Jurkat, Clone E6-1 (cell line): ENCODE results near the gene INTS1.
A peak's percentile ranks its signal among the peaks of the same experiment; 100 is the strongest.
"Not testable (repeated sequence)": the region's sequence is repeated elsewhere in the genome, so short reads cannot be mapped to it uniquely, and the experiment has no call there.

Source experiments
- DNase-seq: peaks from one replicate; pipeline ENCODE4 v3.0.0-alpha.2; 2011; ENCODE audit warnings: low read depth, low spot score
- H3K4me3 ChIP-seq: 2 replicates; pipeline ENCODE4 v1.5.1; 2011; ENCODE audit warnings: mild to moderate bottlenecking, low read length, control low read depth, moderate library complexity

INTS1 gene

DNA sequence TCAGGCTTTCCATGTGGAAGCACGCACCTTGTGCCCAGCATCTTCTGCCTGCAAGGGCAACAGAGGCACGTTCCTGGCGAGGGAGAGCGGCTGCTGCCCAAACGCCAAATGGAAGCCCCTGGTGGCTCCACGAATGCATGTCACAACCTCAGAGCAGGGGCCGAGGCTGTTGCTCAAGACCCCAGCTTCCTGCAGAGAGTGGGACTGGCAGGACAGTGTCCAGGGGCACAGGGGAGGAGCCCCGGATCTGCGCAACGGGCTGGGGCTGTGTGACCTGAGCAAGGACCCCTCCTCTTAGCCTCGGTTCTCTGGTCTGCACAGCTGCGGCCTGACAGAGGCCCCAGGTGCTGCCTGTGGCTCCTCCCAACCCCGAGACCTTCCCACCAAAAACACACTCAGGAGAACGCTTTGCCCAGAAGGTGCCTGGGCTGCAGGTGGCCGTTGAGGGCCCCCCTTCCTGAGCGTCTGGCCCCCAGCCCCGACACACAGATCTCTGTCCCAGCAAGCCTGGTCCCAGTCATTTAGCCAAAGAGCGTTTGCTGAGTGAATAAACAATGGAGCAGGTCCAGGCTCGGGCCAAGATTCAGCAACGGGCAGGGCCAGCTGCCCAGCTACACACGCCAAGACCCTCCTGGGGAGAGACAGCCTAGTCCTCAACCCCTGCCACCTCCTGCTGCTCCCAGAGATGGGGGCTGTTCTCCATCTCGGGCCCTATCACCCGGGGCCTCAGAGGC lies 46.1 kb downstream of the INTS1 start:
- no peak for DNase-seq
- peak overlapping the region; percentile 69 for H3K4me3 ChIP-seq

DNA sequence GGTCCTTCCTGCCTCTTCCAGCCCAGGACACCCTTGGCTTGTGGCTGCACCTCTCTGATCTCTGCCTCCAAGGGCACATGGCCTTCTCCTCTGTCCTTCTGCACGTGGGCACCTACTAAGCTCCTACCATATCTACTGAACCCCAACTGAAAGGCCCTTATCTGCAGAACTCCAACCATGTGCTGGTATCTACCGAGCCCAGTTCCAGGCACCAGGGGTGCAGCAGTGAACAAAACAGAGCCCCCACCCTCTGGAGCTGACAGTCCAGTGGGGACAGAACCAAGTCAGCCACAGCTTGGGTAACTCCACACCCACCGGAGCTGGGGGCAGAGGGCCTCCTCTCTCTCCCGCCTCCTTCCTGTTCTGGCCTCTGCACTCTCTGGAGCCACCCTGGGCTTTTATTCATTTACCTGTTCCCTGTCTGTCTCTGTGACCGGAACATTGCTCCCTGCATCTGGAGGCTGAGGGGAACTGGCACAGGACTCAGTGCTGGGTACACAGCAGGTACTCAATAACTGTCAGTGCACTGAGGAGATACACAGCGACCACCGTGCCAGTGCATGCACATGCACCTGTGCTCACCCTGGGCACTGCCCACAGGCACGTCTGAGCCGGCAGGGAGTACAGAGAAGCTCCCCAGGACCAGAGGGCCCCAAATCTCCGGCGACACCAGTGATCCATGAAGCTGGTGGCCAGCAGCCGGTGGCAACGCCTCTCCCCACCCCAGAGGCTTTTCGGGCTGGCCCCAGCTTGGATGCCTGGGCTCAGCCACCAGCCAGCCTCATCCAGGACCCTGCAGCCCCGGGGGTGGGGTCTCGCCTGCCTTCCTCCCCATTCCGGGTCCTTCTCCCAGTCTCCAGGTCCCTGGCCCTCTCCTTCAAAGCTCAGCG lies 46.9 kb downstream of the INTS1 start:
- H3K4me3 ChIP-seq: no peak overlapping the region
- DNase-seq: no peak

DNA sequence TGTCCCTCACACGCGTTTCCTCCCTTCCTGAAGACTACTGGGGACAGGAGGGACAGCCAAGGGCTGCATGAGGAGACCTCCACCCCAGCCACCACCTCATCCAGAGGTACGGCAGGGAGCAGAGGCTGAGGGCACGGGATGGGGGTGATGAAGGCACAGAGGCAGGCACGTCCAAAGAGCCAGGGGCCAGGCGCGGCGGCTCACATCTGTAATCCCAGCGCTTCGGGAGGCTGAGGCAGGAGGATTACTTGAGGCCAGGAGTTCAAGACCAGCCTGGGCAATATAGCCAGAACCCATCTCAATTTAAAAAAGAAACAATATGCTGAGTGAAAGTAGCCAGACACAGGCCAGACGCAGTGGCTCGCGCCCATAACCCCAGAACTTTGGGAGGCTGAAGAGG lies 48.2 kb downstream of the INTS1 start:
- no peak overlapping the region for H3K4me3 ChIP-seq

DNA sequence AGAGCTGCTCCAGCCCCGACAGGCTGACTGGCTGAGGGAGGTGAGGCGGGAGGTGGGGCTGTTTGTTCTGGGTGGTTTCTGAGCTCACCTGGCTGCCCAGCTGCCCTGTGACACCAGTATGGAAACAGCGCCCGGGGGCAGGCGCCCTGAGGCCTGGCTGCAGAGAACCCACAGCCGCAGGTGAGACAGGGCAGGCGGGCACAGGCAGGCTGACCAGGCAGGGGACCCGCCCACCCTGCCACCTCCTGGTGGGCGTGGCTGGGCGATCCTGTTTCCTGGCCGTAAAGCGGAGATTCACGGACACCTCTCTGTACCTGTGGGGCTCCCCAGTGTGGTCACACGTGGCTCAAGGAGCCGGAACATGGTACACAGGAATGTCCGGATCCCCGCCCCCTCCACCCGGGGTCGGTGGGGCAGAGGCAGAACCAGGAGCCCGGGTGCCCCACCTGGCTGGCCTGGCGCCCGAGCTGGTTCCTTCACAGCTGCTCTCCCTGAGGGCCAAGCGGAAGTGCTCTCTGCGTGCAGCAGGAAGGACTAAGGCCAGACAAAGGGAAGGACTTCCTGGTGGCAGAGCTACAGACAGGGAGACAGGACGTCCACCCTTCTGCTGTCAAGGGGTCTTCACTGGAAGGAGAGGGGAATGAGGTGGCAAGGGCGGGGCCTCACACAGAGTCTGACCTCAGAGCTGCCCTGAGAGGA lies 48.8 kb downstream of the INTS1 start:
- DNase-seq: no peak
- H3K4me3 ChIP-seq: no peak overlapping the region

More for the DNA sequence above, 48.2 kb downstream of the INTS1 start:
- no peak for DNase-seq

DNA sequence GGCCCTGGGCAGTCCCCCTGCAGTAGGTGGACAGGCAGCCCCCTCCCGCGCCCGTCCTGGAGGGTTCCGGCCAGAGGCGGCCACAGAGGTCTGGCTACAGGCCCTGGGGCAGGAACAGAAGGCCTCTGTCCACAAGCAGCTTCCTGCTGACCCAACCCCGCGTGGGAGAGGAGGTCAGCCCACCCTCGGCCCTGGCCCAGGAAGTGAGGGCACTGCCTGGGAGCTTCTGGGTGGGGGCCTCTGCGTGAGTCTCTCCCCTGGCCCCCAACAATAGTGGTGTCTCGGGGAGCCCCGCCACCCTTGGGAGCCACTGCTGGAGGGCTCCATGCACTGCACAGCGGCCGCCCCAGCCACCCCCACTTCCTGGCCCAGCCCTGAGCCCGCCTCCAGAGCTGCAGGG lies 49.6 kb downstream of the INTS1 start:
- no peak for DNase-seq

DNA sequence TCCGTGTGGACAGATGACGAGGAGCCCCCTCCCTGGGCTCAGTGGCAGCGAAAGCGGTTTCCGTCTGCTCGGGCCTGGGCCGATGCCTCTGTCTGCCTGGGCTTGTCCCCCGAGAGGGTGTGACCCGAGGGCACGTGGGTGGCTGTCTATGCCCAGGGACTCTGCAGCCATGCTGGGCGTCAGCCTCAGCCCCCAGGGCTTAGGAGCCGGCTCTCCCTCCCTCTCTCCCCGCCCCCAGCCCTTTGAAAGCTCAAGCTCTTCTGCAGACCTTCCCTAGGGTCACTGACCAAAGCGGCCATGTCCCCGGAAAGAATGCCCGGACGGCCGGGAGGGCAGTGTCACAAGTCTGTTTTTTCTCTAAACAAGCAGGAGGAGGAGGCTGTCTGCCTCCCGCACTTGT lies 52.0 kb downstream of the INTS1 start:
- no peak overlapping the region for H3K4me3 ChIP-seq
- no peak for DNase-seq

More for the DNA sequence above, 49.6 kb downstream of the INTS1 start:
- H3K4me3 ChIP-seq: no peak overlapping the region

DNA sequence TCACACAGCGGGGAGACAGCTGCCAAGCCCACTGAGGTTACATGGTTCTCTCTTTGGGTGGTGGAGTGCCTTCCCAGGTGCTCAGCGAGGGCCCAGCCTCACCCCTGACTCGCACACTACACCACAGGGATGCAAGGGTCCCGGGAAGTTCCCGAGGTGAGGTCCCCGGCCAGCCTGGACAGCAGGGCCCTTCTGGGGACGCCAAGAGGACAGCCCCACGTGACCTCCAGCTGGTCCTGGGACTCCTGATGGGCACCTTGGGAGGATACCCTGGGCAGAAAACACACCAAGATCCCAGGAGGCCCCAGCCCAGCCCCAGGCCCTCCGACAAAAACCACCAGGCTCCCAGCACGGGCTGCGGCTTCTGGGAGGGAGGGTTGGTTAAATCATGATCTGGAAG lies 53.2 kb downstream of the INTS1 start:
- no peak for DNase-seq
- H3K4me3 ChIP-seq: no peak overlapping the region

DNA sequence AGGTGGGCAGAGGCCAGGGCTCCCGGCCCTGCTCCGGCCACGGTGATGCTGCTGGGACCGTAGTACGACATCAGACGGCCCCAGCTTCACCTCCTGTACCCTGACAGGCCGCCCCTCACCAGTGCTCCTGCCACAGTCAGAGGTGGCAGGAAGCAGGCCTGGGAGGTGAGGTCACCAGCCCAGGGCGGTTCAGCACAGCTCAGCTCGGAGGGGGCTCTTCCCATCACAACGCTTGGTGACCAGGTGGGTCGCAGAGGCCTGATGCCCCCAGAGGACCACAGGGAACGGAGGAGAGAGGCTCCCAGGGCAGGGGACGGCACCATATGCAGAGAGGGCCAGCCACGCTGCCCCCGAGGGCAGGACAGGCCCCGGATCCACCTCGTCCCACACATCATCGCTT lies 53.8 kb downstream of the INTS1 start:
- no peak for DNase-seq
- H3K4me3 ChIP-seq: no peak overlapping the region

DNA sequence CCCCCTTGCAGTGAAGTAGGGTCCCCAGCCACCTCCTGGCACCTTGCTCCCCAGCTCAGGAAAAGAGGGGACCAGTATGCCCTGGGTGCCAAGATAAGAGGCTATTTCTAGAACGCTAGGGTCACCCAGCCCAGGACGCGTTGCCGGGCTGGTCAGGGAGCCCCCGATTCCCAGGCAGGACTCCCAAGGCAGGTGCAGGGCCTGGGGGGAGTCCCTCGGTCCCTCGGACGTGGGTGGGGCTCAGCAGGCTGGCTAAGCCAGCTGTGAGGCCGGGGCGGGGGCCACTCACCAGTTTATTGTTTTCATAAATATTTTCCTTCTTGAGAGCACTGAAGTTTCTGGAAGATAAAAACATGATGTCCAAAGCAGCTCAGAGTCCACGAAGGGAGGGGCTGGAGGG lies 54.2 kb downstream of the INTS1 start:
- no peak overlapping the region for H3K4me3 ChIP-seq
- DNase-seq: no peak

DNA sequence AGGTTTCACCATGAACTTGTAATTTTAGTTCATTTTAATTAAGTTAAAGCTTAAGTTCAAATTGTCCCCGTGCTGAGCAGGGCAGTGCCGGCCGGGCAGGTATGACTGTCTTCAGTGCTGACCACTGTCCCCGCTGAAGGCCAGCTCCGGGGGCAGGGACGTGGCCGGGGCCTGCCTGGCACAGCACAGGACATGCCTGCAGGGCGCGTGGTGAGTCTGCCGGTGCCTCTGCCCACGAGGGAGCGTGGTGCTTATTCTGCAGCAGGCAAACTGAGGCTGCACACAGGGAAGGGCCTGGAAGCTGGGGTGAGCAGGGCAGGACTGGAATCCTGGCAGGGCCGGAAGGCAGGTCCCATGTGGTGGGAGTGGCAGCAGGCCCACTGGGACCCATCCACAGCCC lies 54.7 kb downstream of the INTS1 start:
- DNase-seq: no peak
- no peak overlapping the region for H3K4me3 ChIP-seq

DNA sequence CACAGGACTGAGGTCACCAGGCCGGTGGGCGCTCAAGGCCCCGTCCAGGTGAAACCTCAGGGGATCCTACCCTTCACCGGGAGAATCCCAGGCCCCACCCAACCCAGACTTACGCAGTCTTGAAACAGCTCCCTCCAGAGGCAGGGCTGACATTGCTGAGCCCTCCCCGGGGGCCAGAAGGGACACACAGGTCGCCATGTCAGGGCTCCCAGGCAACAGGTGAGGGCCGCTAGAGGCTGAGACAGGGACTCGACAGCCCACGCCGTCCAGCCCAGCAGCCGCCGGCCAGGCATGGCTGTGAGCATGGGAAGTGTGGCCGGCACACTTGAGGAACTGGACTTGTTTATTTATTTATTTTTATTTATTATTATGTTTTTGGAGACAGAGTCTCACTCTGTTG lies 55.2 kb downstream of the INTS1 start:
- H3K4me3 ChIP-seq: no peak overlapping the region
- DNase-seq: no peak

DNA sequence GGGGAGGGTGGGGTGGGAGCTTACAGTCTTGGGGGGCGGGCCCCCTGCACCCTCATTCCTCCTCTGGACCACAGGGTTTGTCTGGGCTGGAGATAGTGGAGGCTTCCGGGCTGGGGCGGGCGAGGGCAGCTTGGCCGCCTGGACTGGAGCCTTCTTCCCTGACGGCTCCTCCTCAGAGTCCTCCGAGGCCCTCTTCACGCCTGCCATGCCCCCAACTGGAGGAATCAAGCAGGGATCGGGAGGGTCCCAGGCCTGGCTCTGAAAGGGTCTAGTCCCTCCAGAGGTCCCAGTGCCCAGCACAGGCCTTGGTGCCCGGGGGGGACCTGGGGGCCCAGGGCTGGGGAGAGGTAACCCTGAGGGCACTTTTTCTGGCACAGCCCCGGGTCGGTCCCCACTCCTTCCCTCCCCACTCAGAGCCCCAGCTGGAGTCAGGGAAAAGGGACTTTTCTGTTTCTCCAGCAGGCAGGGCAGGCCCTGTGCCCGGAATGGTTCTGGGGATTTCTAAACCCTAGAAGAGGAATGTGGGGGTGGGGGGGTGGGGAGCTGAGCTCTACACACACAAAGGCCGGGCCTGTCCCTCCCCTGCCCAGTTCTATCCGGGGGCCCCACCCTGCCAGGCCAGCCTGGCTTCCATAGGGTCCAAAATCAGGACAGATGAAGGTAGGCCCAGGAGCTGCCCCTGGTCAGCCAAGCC lies 56.5 kb downstream of the INTS1 start:
- H3K4me3 ChIP-seq: no peak overlapping the region
- DNase-seq: no peak

DNA sequence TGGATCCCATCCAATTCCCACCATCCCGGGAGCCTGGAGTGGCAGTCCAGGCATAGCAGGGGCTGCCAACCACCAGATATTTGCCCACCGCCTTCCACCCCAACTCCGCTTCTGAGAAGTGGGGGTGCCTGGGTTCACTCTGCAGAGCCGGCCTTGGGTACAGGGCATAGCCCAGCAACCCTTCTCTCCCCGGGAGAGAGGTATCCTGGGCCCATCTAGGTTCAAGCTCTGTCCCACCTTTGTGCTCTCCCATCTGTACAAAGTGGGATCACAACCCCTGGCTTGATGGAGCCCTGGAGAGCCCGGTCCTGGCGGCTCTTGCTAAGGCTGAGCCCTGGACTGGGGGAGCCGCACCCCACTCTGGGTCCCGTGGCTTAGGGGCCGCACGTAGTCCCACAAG lies 57.1 kb downstream of the INTS1 start:
- H3K4me3 ChIP-seq: no peak overlapping the region
- no peak for DNase-seq

DNA sequence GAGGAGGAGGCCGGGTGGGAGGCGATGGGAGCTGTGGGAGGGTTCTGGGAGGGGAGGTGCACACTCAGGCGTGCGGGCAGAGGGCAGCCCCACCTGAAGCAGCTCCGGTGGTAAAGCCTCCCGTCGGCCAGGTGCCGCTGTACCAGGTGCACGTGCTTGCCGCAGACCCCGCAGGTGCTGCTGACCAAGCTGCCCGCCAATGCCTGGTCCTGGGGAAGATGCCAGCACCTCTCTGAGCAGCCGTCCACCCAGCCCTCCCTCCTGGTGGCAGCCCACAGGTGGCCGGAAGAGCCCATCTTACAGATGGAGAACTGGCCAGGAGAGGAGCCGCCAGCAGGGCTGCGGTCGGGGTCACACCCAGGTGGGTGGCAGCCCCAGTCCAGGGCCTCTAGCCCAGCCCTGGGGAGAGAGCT lies 57.6 kb downstream of the INTS1 start:
- no peak overlapping the region for H3K4me3 ChIP-seq
- no peak for DNase-seq

DNA sequence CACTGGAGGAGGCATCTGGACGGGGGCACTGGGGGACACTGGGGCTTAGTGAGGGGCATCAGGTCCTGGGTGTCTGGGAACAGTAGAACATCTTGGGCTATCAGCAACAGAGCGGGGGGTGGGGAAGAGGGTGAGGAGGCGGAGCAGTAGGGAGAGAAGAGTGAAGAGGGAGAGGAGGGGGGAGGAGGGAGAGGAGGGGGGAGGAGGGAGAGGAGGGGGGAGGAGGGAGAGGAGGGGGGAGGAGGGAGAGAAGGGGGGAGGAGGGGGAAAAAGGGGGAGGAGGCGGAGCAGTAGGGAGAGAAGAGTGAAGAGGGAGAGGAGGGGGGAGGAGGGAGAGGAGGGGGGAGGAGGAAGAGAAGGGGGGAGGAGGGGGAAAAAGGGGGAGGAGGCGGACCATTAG lies 58.2 kb downstream of the INTS1 start:
- H3K4me3 ChIP-seq: not testable (repeated sequence)
- peak; percentile 44 for DNase-seq

DNA sequence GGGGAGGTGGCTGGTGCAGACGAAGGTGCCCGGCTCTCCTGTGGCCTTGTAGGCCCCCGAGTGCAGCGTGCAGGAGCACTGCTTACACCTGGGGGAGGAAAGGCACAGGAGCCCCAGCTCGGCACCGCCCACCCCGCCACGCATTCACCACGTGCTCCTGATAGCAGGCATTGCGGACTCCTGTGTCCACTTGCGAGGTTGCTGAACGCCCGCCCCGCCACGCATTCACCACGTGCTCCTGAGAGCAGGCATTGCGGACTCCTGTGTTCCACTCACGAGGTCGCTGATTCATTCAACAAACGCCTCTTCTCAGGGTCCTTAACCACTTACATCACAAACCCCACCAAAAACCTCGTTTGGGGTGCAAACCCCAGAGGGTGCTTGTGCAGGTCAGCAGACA lies 58.8 kb downstream of the INTS1 start:
- DNase-seq: no peak
- H3K4me3 ChIP-seq: no peak overlapping the region

DNA sequence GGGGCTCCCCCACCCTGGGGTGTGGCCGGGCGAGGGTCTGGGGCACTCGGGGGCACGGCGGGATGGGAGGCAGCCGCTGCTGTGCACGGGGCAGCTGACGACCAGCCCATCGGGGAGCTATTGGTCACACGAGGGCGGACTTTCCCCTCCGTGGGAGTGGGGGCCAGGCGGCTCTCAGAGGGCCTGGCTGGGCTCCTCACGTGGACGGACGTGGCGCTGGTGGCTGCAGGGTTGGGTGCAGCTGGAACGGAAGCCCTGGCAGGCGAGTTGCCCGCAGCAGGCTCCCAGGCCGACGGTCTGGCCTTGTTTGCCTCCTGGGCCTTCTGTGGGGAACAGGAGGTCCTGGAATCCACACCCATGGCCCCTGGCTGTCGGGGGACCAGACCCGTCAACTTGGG lies 59.3 kb downstream of the INTS1 start:
- no peak for DNase-seq
- no peak overlapping the region for H3K4me3 ChIP-seq

DNA sequence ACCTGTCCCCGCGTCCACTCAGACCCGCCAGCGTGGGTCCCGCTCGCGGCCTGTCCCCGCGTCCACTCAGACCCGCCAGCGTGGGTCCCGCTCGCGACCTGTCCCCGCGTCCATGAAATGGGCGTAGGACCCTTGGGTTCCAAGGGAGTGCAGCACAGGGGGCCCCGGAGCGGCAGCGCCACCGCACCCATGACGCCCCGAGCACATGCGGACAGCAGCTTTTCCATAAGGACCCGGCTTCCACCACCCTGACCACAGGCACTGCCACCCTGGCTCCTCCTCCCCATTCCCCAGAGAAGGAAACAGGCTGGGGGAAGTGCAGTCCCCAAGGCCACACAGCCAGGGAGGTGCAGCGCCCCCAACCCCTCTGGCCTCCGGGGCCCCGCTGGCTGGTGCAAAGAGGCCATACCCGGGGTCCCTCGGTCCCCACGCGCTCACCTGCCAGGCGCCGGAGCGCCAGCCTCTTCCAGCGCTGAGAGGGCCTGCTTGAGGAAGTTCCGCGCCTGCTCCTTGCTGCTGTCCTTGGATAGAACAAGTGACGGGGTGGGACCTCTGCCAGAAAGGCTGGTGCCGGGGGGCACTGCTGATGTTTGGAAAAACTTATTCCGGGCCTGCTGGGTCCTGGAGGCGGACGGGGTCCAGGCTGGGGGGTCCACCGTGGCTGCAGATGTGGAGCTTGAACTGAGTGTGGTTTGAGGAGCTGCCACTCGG lies 59.8 kb downstream of the INTS1 start:
- DNase-seq: no peak
- no peak overlapping the region for H3K4me3 ChIP-seq
